GM23338 (cell line): ENCODE data around the gene NDUFV1.

Experiments used
- CREB1 ChIP-seq: fragments of 250-450 bp; sonication (Bioruptor Pico); IDR thresholded peaks from 2 replicates; pipeline ENCODE4 v1.5.0; 2020; ENCODE audit warnings: low read depth, mild to moderate bottlenecking, moderate library complexity
- CTCF ChIP-seq, 2 experiments: fragments of 200-600 bp in 1 of 2; sonication (generic) in 1 of 2; conservative IDR thresholded peaks; 2 replicates each; pipeline versions ENCODE4 v1.5.1 to v1.6.1; 2016 to 2017; ENCODE audit warnings: antibody characterized with exemption in 2 of 2, low read depth in 2 of 2, mild to moderate bottlenecking in 2 of 2, moderate library complexity in 1 of 2
- ETS1 ChIP-seq: IDR thresholded peaks from 2 replicates; pipeline ENCODE4 v1.6.1; 2016; ENCODE audit warnings: antibody characterized with exemption
- EZH2 ChIP-seq: fragments of 200-600 bp; sonication (generic); IDR thresholded peaks from one replicate; pipeline ENCODE4 v1.8.0; 2017; ENCODE audit warnings: antibody characterized with exemption, mild to moderate bottlenecking, low read depth; ENCODE audit not compliant: unreplicated experiment
- EZH2phosphoT487 ChIP-seq: fragments of 200-600 bp; sonication (generic); IDR thresholded peaks from one replicate; pipeline ENCODE4 v1.8.1; 2018; ENCODE audit warnings: antibody characterized with exemption; ENCODE audit not compliant: unreplicated experiment
- JUNB ChIP-seq: IDR thresholded peaks from one replicate; pipeline ENCODE4 v1.6.1; 2016; ENCODE audit warnings: antibody characterized with exemption; ENCODE audit not compliant: unreplicated experiment
- NANOG ChIP-seq: IDR thresholded peaks from 2 replicates; pipeline ENCODE4 v1.6.1; 2016; ENCODE audit warnings: antibody characterized with exemption, borderline replicate concordance
- POLR2AphosphoS5 ChIP-seq: IDR thresholded peaks from 2 replicates; pipeline ENCODE4 v1.6.1; 2016; ENCODE audit warnings: antibody characterized with exemption, low read depth
- REST ChIP-seq: IDR thresholded peaks from one replicate; pipeline ENCODE4 v1.6.1; 2018; ENCODE audit warnings: antibody characterized with exemption; ENCODE audit not compliant: unreplicated experiment
- STAT1 ChIP-seq: IDR thresholded peaks from one replicate; pipeline ENCODE4 v1.6.1; 2016; ENCODE audit warnings: antibody characterized with exemption; ENCODE audit not compliant: unreplicated experiment
- ZNF114 ChIP-seq: fragments of 250-450 bp; sonication (Bioruptor Pico); IDR thresholded peaks from 2 replicates; pipeline ENCODE4 v1.5.0; 2020; ENCODE audit warnings: mild to moderate bottlenecking, moderate library complexity
- ZNF331 ChIP-seq: fragments of 250-450 bp; sonication (Bioruptor Pico); IDR thresholded peaks from 2 replicates; pipeline ENCODE4 v1.5.0; 2020; ENCODE audit warnings: low read depth, mild to moderate bottlenecking, moderate library complexity
- ZNF462 ChIP-seq: fragments of 250-450 bp; sonication (Bioruptor Pico); IDR thresholded peaks from 2 replicates; pipeline ENCODE4 v1.5.0; 2020; ENCODE audit warnings: mild to moderate bottlenecking, moderate library complexity

- TF ChIP-seq CTCF (conservative IDR thresholded peaks at IDR 0.05; ENCODE audit: low read depth in 2 of 2) (no peak), ZNF331 (CRISPR knock-in tag) (no peak), POLR2AphosphoS5 (no peak), REST (no peak), EZH2phosphoT487 (no peak), EZH2 (no peak), CREB1 (CRISPR knock-in tag) (no peak), NANOG (no peak), ETS1 (no peak), JUNB (no peak), ZNF114 (CRISPR knock-in tag) (no peak), ZNF462 (no peak), STAT1 (no peak)
Measured at GRCh38 chr11:67599149-67599548, 7.6 kb upstream of the NDUFV1 start.
